ENCODE results near the gene KCNC3.

KCNC3 gene

DNA sequence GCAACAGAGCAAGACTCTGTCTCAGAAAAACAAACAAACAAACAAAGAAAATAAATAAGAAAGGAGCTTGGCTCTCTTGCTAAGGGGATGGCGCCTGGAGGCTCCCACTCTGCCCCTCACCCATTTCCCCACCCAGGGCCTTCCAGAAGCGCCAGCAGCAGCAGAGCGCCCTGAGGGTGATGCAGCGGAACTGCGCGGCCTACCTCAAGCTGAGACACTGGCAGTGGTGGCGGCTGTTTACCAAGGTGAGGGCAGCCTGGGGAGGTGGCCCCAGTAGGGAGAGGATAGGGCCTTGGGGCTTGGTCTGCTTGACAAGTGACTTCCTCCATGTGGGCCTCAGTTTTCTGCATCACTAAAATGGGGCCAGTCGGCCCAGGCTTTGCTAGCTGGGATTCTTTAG is 66.0 kb downstream of the KCNC3 start:
- no peak for DNase-seq (ENCODE audit: insufficient read length)
- TF ChIP-seq TAF1 (IDR thresholded peaks at IDR 0.05; ENCODE audit: borderline replicate concordance, low read depth, low read length): no peak
- no peak for TF ChIP-seq POLR2A (IDR thresholded peaks at IDR 0.05; ENCODE audit: low read depth, low read length)
- TF ChIP-seq POLR2AphosphoS5 (IDR thresholded peaks at IDR 0.05; ENCODE audit: low read depth, low read length): no peak
- FAIRE-seq: no peak
